HUES6 (cell line): ENCODE results near the gene CARS2.
"Not testable (repeated sequence)": the region's sequence is repeated elsewhere in the genome, so short reads cannot be mapped to it uniquely, and the experiment has no call there.

ENCODE experiments used
- H3K27ac ChIP-seq: 2 replicates; pipeline ENCODE4 v1.7.0; 2013; ENCODE audit warnings: low read depth, mild to moderate bottlenecking, low read length, inconsistent platforms
- H3K27me3 ChIP-seq: 2 replicates; pipeline ENCODE4 v1.6.1; 2013; ENCODE audit warnings: low read length; ENCODE audit not compliant: control insufficient read depth, insufficient read depth
- H3K36me3 ChIP-seq: 2 replicates; pipeline ENCODE4 v1.6.1; 2013; ENCODE audit warnings: low read length; ENCODE audit not compliant: control insufficient read depth, insufficient read depth
- H3K4me1 ChIP-seq: 2 replicates; pipeline ENCODE4 v1.6.1; 2013; ENCODE audit warnings: low read length; ENCODE audit not compliant: control insufficient read depth, insufficient read depth
- H3K4me3 ChIP-seq: 2 replicates; pipeline ENCODE4 v1.5.1; 2013; ENCODE audit warnings: low read depth, low read length
- H3K9ac ChIP-seq: one replicate; pipeline ENCODE4 v1.6.1; 2013; ENCODE audit warnings: mild to moderate bottlenecking, low read length
- H3K9me3 ChIP-seq: 2 replicates; pipeline ENCODE4 v1.6.1; 2013; ENCODE audit warnings: low read depth, low read length; ENCODE audit not compliant: control insufficient read depth, insufficient read depth

Gene CARS2

GRCh38 chr13:110705826-110706569 is at the start of gene CARS2:
Gene CARS2 (minus strand): TSS chr13:110706116. CDS start chr13:110706093, 23 bp downstream.
- peak within 1 kb of the TSS; percentile 90 for H3K9ac ChIP-seq
- H3K4me1 ChIP-seq: peaks cover 11% of the 10 kb centered on the region
- H3K27ac ChIP-seq: no peak within 1 kb of the TSS
- H3K27me3 ChIP-seq: no peaks in the 10 kb centered on the region
- peak within 1 kb of the TSS; percentile 84 for H3K4me3 ChIP-seq
- H3K9me3 ChIP-seq: no peaks in the 10 kb centered on the region
- peaks cover 23% of the 10 kb centered on the region for H3K36me3 ChIP-seq

GRCh38 chr13:110748271-110748670 is 42.4 kb upstream of the CARS2 start:
- Histone ChIP-seq H3K27ac (no peak overlapping the region), H3K36me3 (no peaks in the 10 kb centered on the region), H3K9ac (no peak overlapping the region), H3K4me1 (peaks cover 4% of the 10 kb centered on the region; the same call in 1 of the 2 replicates), H3K27me3 (no peaks in the 10 kb centered on the region), H3K9me3 (peaks cover 24% of the 10 kb centered on the region), H3K4me3 (no peak overlapping the region)

GRCh38 chr13:110746438-110746837 is 40.5 kb upstream of the CARS2 start:
- no peaks in the 10 kb centered on the region for H3K27me3 ChIP-seq
- peaks cover 4% of the 10 kb centered on the region; the same call in 1 of the 2 replicates for H3K4me1 ChIP-seq
- H3K4me3 ChIP-seq: no peak overlapping the region
- H3K9ac ChIP-seq: no peak overlapping the region
- H3K27ac ChIP-seq: no peak overlapping the region
- no peaks in the 10 kb centered on the region for H3K36me3 ChIP-seq
- H3K9me3 ChIP-seq: peaks cover 35% of the 10 kb centered on the region

- H3K36me3 ChIP-seq: no peaks in the 10 kb centered on the region
- H3K4me1 ChIP-seq: peaks cover 4% of the 10 kb centered on the region; the same call in 1 of the 2 replicates
- H3K9ac ChIP-seq: no peak overlapping the region
- H3K27ac ChIP-seq: no peak overlapping the region
- H3K27me3 ChIP-seq: no peaks in the 10 kb centered on the region
- H3K9me3 ChIP-seq: peaks cover 37% of the 10 kb centered on the region
- H3K4me3 ChIP-seq: no peak overlapping the region
Measured at GRCh38 chr13:110743687-110744086, 37.8 kb upstream of the CARS2 start.

GRCh38 chr13:110737555-110737954 is 31.6 kb upstream of the CARS2 start:
- Histone ChIP-seq H3K4me1 (no peaks in the 10 kb centered on the region), H3K27me3 (no peaks in the 10 kb centered on the region), H3K27ac (no peak overlapping the region), H3K4me3 (no peak overlapping the region), H3K9me3 (peaks cover 28% of the 10 kb centered on the region), H3K36me3 (no peaks in the 10 kb centered on the region), H3K9ac (no peak overlapping the region)

GRCh38 chr13:110734561-110734960 is 28.6 kb upstream of the CARS2 start:
- Histone ChIP-seq H3K36me3 (no peaks in the 10 kb centered on the region), H3K9ac (no peak overlapping the region), H3K27me3 (no peaks in the 10 kb centered on the region), H3K27ac (no peak overlapping the region), H3K4me3 (no peak overlapping the region), H3K9me3 (peaks cover 21% of the 10 kb centered on the region), H3K4me1 (no peaks in the 10 kb centered on the region)

GRCh38 chr13:110731072-110731471 is 25.2 kb upstream of the CARS2 start:
- Histone ChIP-seq H3K36me3 (no peaks in the 10 kb centered on the region), H3K4me3 (no peak overlapping the region), H3K9me3 (no peaks in the 10 kb centered on the region)

GRCh38 chr13:110726726-110727125 is 20.8 kb upstream of the CARS2 start:
- peaks cover 3% of the 10 kb centered on the region for H3K36me3 ChIP-seq
- H3K9ac ChIP-seq: no peak overlapping the region
- no peaks in the 10 kb centered on the region for H3K9me3 ChIP-seq
- no peak overlapping the region for H3K4me3 ChIP-seq
- no peaks in the 10 kb centered on the region for H3K27me3 ChIP-seq
- H3K27ac ChIP-seq: no peak overlapping the region
- no peaks in the 10 kb centered on the region for H3K4me1 ChIP-seq

More at GRCh38 chr13:110731072-110731471, 25.2 kb upstream of the CARS2 start:
- Histone ChIP-seq H3K4me1 (no peaks in the 10 kb centered on the region), H3K27me3 (no peaks in the 10 kb centered on the region), H3K27ac (no peak overlapping the region), H3K9ac (no peak overlapping the region)

- not testable (repeated sequence) for H3K27me3 ChIP-seq, H3K9me3 ChIP-seq, H3K4me1 ChIP-seq, H3K9ac ChIP-seq, H3K36me3 ChIP-seq, H3K4me3 ChIP-seq, H3K27ac ChIP-seq
Measured at GRCh38 chr13:110726153-110726552, 20.2 kb upstream of the CARS2 start.

GRCh38 chr13:110723598-110723997 is 17.7 kb upstream of the CARS2 start:
- H3K27me3 ChIP-seq: no peaks in the 10 kb centered on the region

GRCh38 chr13:110722971-110723370 is 17.1 kb upstream of the CARS2 start:
- Histone ChIP-seq H3K9ac (no peak overlapping the region), H3K27me3 (no peaks in the 10 kb centered on the region), H3K27ac (no peak overlapping the region), H3K4me3 (no peak overlapping the region), H3K36me3 (peaks cover 28% of the 10 kb centered on the region), H3K4me1 (peaks cover 2% of the 10 kb centered on the region; the same call in 1 of the 2 replicates), H3K9me3 (no peaks in the 10 kb centered on the region)

More at GRCh38 chr13:110723598-110723997, 17.7 kb upstream of the CARS2 start:
- no peak overlapping the region for H3K27ac ChIP-seq
- H3K4me1 ChIP-seq: no peaks in the 10 kb centered on the region
- H3K36me3 ChIP-seq: peaks cover 28% of the 10 kb centered on the region
- H3K4me3 ChIP-seq: no peak overlapping the region
- H3K9me3 ChIP-seq: no peaks in the 10 kb centered on the region
- no peak overlapping the region for H3K9ac ChIP-seq
